AG20443 (cell line): ENCODE measurements around the gene TSC22D3.
"Not testable (repeated sequence)": the region's sequence is repeated elsewhere in the genome, so short reads cannot be mapped to it uniquely, and the experiment has no call there.

Experiments used
- DNase-seq: peaks from one replicate; pipeline ENCODE4 v3.0.0; 2012; ENCODE audit warnings: low spot score, mixed read lengths

Gene TSC22D3

DNA sequence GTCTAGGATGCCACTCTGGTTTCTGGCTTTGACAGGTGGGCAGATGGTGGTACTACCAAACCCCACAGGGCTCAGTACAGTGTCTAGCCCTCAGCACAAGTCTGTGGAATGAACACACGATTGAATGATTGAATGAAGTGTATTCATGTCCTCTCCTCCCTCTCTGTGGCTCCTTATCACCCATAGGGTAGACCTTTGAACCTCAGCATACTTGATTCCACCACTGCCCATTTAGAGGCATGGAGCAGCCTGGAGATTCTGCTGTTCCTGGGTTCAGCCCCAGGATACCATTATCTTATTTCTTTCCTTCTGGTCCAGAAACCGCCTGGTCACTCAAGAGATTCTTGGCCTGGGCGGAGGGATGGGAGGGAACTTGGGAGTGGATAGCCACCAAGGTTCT, 93.3 kb downstream of the TSC22D3 start:
- no peak for DNase-seq

DNA sequence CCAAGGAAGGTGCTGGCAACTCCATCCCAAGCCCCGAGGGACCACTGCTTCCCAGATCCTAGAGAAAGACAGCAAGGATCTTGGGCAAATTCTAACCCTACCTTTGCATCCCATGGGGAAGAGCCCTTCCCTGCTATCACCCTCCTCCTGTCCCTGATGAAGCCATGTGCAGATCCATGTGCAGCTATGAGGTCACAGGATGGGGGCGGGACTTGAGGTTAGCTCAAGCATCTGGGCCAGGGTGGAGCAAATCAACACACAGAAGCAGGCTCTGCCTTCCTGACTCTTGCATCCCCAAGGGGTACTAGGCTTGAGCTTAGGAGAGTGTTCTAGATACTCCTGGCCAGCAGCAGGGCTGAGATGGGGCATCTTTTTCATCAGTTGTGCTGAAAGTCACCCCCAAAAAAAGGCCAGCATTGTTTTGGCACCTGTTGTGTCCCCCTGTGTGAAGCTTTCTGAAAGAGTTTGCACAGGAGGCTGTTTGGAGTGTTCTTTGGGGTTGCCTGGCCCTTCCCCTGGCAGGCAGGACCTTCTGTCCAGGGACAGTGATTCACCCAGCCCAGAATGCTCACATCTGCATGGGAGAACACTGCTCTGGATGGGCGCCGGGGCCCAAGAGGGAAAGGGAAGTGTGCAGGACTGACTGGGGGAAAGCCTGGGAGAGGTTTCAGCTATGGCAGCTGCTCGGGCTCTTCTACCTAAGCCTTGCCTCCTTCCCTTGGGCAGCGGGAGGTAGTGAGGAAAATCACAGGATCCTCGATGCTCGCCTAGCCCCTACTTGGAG, 96.4 kb downstream of the TSC22D3 start:
- peak; percentile 48 for DNase-seq

DNA sequence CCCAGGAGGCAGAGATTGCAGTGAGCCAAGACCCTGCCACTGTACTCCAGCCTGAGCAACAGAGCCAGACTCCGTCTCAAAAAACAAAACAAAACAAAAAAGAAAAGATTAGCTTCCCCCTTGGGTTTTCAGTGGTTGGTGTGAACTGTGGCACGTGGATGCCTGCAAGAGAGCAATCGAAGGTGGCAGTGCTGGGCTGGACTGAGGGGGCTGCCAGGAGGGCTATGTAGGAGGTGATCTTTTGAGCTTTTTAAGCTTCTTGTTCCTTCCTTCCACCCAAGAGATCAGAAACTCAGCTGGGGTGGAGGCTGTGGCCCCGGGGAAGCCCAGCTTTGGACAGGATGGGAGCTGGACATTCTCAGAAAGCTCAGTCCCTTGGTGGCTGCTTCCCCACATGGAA, 97.7 kb downstream of the TSC22D3 start:
- no peak for DNase-seq

DNA sequence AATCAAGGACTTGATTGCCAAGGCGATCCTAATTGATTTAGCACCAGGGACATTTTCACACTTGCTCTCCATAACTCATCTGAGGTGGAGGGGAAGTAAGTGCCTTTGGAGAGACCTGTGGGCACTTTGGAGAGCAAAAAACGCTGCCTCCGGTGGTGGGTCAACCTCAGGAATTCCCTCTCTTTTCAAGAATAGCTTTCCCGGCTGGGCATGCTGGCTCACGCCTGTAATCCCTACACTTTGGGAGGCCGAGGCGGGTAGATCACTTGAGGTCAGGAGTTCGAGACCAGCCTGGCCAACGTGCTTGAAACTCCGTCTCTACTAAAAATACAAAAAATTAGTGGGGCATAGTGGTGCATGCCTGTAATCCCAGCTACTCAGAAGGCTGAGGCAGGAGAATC, 98.1 kb downstream of the TSC22D3 start:
- DNase-seq, result no peak

DNA sequence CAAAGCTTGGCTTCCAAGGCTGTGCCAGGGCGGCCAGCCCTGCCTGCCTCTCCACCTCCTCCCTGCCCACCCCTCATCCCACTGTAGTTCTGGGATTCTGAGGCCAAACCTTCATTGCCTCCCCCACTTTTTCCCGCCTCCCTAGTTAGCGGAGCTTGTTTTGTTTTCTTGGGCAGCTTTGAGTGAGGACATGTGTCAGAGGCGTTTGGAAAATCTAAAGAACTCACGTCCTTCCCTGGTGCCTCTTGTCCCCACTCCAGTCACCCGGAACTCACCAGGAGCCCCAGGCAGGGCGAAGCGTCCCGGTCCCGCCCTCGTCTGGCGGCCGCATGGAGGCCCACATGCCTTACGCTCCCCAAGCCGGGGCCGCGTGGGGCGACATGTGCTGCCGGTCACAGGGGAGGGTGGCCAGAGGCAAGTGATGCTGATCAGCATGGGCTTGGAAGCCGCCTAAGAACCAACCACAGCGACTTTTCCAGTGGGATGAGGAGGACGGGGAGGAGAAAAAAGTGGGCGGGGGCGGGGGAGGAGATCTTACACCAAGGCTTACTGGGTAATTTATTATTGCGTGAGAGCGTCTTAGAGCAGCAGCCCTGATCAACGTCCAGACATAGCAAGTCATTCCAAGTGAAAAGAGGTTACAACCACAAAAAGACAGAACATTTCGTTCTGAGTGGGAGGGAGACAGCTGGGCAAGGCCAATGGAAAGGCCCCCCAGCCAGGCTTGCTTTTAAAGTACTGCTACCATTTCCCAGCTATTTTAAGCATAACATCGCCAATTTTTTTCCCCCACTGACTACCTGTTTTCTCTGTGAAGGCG, 98.8 kb downstream of the TSC22D3 start:
- DNase-seq, result peak; percentile 69

DNA sequence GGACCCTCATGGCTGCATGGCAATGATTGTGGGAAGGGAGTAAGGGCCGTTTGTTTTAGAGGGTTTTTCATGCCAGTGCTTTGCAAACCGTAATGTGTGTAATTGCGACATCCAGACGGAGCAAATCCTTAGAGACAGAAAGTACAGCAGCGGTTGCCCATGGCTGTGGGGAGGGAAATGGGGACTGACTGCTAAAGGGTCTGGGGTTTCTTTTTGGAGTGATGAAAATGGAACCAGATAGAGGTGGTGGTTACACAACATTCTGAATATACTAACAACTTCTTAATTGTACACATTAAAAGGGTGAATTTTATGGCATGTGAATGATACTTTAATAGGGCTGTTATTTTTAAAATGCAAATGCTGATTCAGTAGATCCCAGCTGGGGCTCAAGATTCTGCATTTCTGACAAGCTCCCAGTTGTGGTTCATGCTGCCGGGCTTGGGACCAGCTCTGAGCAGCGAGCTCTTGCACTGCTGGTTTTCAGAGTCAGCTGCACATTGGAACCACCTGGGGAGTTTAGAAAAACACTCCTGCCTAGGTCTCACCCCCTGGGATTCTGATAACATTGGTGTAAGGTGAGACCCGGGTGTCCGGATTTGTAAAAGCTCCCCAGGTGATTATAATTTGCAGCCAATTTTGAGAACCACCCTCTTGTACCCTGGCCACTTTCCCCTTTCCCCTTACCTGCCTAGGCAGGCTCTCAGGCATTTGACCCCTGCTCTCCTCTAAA, 99.6 kb downstream of the TSC22D3 start:
- DNase-seq, result no peak

DNA sequence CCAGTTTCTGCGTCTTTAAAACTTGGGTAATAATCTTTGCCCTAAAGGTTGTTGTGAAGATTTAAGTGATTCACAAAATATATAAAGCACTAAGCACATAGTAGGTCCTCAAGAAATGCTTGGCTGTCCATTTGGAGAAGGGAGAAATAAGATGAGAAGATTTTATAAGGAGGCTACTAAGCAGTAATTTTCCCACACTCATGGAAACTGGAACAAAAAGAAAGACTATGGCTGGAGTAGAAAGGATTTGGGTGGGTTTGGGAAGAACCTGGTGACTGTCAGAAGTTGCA, 100.3 kb downstream of the TSC22D3 start:
- DNase-seq, result no peak

DNA sequence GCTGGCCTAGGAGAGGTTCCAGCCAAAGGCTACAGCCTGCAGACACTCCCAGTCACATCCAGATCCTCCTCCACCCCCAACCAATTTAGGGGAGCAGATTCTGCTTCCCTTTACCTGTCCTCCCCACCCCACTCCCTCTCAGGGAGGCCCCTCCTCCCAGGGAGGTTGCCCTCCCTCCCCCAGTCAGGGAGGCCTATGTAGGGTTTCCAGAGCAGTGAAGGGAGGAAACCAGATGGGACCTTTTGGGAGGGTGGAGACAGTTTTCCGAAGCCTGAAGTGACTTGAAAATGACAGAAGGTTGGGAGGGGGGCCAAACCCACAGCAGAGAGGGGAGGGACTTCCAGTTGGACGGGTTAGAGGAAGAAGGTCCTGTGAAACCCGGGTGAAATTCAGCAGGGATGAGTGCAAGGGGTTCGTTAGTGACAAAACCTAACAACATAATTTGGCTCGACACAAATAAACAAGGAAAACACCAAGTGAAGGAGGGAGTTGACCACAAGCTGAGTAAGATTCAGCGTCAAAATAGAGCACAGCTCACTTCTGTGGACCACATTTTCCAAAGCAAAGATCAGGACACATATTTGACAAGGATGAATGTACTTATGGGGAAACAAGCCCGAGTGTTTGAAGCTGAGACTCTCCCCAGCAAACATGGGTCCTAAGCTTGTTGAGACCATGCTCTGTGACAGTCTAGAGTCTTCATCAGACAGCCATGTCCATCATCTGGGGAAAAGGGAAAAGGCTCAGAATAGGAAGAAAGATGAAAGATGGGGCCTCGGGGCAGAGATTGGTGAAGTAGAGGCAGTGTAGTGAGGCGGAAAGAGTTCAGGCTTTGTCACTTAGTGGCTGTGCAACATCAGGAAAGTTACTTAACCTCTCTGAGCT, 100.9 kb downstream of the TSC22D3 start:
- no peak for DNase-seq

DNA sequence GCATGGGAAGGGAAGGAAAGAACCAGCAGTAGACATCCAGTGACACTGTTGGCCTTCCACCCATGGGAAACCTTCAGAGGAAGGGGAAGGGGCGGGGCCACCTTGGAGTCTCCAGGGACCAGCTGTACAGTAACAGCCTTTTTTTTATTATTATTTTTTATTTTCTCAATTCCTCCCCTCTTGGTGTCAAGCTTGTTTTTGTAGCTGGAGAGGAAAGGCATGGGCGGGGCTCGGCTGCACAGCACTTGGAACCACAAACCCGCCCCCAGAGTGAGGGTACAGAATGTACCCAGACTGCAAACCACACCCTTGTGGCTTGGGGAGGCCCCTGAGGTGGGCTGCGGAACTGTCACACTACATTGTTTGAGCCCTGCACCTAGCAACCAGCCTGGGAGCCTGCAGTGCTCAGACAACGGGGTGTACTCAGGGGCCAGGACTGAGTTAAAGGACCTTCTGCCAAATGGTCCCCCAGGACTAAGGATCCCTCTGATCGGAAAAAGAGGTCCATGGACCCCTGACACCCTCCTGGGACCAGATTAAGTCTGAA, 101.6 kb downstream of the TSC22D3 start:
- no peak for DNase-seq

DNA sequence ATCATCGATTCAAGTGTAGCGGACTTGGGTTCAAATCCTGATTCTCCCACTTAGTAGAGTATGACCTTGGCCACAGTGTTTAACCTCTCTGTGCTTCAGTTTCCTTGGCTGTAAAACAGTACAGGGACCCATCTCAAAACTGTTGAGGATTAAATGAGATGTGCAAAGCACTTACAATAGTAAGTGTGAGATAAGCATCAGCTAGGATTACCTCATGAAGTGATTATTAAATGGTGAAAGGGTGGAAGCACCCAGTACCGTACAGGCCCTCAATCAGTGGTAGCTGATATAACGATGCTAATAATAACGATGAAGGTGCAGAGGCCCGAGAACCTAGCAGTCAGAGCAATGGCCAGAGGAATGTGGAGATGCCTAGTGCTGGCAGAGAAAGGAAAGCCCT, 102.2 kb downstream of the TSC22D3 start:
- DNase-seq, result no peak

DNA sequence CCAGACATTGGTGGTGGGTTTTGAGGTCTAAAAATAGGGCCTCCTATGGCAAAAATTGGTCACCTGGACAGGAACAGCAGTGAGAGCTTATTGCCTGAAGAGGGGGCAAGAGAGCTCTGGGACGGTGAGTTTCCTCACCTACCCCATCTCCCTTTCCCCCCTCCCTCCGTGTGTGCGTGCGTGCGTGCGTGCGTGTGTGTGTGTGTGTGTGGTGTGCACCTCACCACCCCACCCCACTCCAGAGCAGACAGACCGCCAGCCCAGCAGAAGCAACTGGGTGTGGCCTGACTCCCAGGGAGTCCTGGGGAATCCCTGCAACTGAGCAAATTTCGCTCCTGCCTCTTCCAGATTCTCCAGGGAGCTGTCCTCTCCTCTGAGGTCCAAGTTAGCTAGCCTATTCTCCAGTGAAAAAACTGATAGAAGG, 102.6 kb downstream of the TSC22D3 start:
- peak; percentile 56 for DNase-seq

DNA sequence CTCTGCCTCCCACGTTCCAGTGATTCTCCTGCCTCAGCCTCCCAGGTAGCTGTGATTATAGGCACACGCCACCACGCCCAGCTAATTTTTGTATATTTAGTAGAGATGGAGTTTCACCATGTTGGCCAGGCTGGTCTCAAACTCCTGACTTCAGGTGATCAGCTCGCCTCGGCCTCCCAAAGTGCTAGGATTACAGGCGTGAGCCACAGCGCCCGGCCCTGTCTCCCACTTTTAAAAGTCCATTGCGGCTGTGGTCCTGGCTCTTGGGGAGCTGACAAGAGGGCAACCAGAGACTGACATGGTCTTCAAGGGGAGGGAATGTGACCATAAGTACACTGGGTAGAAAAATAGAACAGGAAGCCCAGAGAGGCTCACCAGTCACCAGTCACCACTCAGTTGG, 104.3 kb downstream of the TSC22D3 start:
- not testable (repeated sequence) for DNase-seq

DNA sequence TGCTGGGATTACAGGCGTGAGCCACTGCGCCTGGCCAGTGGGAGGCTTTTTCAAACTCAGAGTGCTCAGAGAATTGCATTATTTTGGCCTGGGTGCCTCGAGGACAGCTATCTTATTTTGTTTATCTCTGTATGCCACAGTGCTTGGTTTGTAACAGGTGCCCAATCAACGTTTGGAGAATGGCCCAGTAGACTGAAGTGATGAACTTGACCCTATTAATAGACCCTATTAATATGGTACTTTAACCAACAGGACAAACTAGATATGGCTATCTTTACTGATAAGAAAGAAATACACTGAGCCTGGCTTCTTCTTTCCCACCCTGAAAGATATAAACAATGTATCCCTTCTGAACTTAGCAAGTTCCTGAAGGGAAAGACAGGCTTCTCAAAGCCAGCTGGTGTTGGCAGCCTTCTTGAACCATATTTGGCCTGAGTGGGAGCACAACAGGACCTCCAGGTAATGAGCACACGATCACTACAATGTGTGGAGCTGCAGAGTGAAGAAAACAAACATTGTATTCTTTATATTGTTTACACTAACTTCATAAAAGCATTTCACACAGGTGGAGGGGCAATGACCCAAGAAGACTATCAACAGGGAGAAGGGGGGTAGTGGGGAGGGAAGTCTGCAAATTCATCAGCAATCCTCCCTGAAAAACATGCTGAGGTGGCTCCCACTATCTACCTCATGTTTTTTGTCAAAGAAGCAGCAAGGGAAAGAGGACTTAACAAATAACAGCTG, 105.5 kb downstream of the TSC22D3 start:
- no peak for DNase-seq

DNA sequence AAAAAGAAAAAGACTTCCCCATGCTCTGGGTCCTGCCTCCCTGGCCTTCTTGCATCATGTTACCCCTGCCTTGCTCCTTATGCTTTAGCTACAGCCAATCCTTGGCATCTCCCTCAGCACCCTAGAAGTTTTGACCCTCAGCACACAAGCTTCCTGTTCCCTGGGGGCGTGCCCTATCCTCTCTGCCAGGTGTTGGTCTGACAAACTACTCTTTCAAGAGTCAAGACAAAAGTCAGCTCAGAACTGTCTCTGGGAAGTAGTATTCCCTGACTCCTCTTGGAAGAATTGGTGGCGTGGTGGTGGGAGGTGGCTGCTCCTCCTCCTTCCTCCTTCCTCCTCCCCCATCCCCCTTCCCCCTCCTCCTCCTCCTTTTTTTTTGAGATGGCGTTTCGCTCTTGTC, 106.3 kb downstream of the TSC22D3 start:
- DNase-seq, result no peak

DNA sequence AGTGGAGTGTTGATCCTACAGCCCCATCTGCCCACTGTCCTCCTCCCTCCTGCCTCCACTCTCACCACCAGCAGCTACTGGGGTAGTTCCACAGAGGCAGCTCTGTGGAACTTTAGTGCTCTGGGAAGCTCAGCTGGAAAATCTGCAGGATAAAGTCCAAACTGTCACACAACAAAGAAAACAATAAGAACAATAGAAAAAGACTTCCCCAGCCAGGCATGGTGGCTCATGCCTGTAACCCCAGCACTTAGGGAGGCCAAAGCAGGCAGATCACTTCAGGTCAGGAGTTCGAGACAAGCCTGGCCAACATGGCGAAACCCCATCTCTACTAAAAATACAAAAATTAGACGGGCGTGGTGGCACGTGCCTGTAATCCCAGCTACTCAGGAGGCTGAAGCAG, 106.9 kb downstream of the TSC22D3 start:
- DNase-seq, result not testable (repeated sequence)

DNA sequence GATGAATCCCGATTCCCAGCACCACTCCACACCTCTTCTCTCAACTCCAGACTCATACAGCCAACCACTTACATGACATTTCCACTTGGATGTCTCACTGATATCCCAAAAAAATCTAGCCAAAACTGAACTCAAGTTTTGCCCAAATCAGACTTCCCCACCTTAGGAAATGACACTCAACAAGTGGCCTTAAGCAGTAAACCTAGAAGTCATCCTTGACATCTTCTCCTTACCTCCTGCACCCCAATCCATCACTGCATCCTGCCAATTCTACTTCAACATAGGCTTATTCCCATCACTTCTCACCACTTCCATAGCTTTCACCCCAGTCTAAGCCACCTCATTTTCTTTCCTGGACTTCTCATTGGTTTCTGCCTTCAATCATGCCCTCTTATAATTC, 108.2 kb downstream of the TSC22D3 start:
- no peak for DNase-seq

DNA sequence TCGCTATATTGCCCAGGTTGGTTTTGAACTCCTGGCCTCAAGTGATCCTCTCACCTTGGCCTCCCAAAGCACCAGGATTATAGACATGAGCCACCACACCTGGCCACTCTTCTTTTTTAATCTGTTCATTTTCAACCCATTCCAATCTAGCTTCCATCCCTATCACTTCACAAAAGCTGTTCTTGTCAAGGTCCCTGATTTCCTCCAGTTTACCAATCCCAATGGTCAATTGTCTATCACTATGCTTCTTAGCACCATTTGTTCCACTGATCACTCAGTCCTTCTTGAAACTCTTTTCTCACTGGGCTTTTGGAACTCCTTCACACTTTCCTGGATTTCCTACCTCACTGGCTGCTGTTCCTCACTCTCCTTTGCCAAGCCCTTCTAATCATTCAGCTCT, 108.7 kb downstream of the TSC22D3 start:
- DNase-seq, result no peak
